Lower leg skin (tissue), 4 donors: ENCODE measurements around the gene KCTD15. TPM values are rescaled to one million over a fixed set of nuclear protein-coding genes. Genes with fewer than 3 reads are reported as not detected.

ENCODE experiments used
- DNase-seq, 2 donors: peaks; one replicate each; pipeline ENCODE4 v3.0.0-alpha.2; 2019; ENCODE audit warnings: low spot score in 2 of 2
- H3K4me3 ChIP-seq: fragments of 200-600 bp; sonication (generic); 2 replicates; pipeline ENCODE4 v1.5.1; 2017; ENCODE audit warnings: mild to moderate bottlenecking, low read depth; ENCODE audit not compliant: poor library complexity, severe bottlenecking
- POLR2A ChIP-seq, 2 donors: fragments of 450-650 bp; IDR thresholded peaks; one replicate each; pipeline ENCODE4 v1.6.1; 2016 to 2017; ENCODE audit warnings: antibody characterized with exemption in 2 of 2, mild to moderate bottlenecking in 1 of 2, moderate library complexity in 1 of 2
- WGBS, 2 donors: methylation state at CpG; one replicate each; pipeline ENCODE4 v1.1.5; 2018; 5-methylcytosine and 5-hydroxymethylcytosine counted together
- intact Hi-C: fragments of 100-400 bp; cut with DNase I; formaldehyde crosslinking; loops from one replicate; pipeline ENCODE4 v1.15.0; 2023; ENCODE audit warnings: low total_unique reads
- total RNA-seq, 4 donors: library from RNA; depleted of rRNA; stranded (reverse); fragments of >200 nt; gene quantifications; one replicate each; pipeline ENCODE4 v1.1.0, GENCODE V29; 2016
- TF ChIP-seq, protein P1 (sequence below), 3 donors: fragments of 450-650 bp; IDR thresholded peaks; one replicate each; pipeline ENCODE4 v1.5.1; 2016; ENCODE audit warnings: antibody characterized with exemption in 3 of 3, mild to moderate bottlenecking in 3 of 3, moderate library complexity in 2 of 3

KCTD15 gene
- total RNA-seq, 4 donors from 2014 or later, result 140 to 190 (median 164) TPM

DNA sequence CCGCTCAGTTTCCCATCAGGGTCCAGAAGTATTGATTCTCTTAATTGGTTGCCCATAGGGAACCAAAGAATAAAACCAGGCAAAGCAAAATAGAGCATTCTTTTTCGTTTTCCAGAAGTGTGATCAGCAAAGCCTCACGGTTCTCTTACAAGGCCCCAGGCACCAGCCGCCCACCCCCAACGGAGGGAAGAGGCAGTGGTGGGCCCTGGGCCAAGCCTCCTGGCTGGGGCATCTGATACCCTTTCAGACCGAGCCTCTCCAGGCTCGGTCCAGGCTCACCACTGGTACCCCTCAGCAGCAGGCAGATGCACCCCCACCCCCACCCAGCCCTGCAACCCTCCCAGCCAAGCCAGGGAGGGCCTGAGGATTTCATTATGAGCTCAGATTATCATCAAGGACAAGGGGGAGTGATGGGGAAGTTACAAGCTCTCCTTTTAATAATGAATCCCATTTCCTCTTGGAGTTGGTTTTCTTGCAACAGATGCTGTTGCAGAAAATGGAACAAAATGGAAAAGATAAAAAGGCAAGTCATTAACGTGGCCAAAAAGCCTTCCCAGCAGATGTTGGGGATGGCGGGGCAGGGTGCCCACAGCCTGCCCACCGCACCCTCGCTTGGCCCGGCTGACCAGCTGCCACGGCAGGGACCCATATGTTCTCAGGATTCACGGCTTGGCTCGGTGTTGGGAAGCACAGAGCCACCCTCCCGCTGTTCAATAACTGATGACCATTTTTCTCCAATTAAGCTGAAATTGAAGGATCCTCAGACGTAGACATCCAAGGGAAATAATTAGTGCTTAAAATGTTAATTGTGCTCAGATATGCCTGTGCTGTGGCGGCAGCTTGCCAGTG, 45.9 kb upstream of the KCTD15 start:
- TF ChIP-seq, protein P1, sequence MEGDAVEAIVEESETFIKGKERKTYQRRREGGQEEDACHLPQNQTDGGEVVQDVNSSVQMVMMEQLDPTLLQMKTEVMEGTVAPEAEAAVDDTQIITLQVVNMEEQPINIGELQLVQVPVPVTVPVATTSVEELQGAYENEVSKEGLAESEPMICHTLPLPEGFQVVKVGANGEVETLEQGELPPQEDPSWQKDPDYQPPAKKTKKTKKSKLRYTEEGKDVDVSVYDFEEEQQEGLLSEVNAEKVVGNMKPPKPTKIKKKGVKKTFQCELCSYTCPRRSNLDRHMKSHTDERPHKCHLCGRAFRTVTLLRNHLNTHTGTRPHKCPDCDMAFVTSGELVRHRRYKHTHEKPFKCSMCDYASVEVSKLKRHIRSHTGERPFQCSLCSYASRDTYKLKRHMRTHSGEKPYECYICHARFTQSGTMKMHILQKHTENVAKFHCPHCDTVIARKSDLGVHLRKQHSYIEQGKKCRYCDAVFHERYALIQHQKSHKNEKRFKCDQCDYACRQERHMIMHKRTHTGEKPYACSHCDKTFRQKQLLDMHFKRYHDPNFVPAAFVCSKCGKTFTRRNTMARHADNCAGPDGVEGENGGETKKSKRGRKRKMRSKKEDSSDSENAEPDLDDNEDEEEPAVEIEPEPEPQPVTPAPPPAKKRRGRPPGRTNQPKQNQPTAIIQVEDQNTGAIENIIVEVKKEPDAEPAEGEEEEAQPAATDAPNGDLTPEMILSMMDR (IDR thresholded peaks at IDR 0.05), result no peak
- TF ChIP-seq POLR2A (IDR thresholded peaks at IDR 0.05), result no peak
- H3K4me3 ChIP-seq, result no peak overlapping the region
- intact Hi-C loops, result loop anchor here (10.0 kb wide), 1 partner anchor 546 kb away; no protein-coding TSS in a partner anchor
- 64% methylated on average over 18 of the region's 18 CpGs for WGBS, 2 donors
- no peak for DNase-seq

DNA sequence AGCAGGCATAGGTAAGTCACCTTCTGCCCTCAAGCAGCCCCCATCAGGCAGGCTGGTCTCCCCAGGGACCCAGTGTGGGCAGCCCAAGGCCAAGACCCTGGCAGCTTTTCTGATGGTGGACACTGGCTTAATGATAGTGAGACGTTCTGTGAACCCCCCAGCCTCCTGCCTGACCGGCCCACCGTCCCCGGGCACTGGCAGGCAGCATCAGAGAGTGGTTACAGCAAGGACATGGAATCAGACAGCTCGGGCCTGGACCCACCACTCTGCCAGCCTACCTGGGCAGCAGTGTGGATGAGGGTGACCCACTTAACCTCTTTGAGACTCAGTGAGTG, 45.3 kb upstream of the KCTD15 start:
- H3K4me3 ChIP-seq, result no peak overlapping the region
- TF ChIP-seq, protein P1 (IDR thresholded peaks at IDR 0.05), result no peak
- no peak for TF ChIP-seq POLR2A (IDR thresholded peaks at IDR 0.05)
- DNase-seq, result no peak
- 72 to 86% methylated on average over 5 of the region's 5 CpGs for WGBS, 2 donors
- intact Hi-C loops, result loop anchor here (10.0 kb wide), 1 partner anchor 547 kb away; no protein-coding TSS in a partner anchor

DNA sequence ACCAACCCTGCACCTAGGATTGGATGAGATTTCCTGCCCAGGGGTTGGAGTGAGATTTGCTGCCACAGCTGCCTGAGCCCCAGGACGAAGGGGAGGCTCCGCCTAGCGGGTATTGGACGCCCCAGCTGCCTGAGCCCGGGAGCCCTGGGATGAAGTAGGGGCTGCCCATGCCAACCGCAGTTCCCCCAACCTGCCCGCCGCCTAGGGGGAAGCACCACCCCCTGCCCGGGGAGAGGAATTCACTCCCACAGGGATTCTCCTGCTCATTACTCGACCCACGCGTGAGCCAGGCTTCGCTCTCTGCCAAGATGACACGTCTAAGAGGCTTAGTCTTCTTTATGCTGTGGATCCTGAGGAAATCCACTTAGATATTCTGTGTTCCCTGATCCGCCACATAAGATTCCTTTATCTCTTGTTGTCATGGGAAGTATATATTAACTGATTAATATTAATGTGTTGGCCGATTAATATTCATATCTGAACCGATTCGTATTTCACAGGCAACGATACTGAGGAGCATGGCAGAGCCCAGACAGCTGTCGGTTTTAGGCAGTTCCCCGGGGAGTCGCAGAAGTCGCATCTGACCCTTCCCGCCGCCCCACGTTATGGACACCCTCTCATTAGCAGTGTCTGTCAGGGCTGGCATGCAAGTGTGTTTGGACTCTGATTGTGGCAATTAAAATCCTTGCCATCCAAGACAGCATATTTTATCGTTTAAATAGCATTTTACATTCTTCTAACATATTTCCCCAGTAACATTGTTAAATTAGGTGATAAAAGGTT, 44.5 kb upstream of the KCTD15 start:
- no peak for DNase-seq
- no peak overlapping the region for H3K4me3 ChIP-seq
- WGBS, 2 donors, result 50 to 65% methylated on average over 22 to 24 of the region's 27 CpGs
- TF ChIP-seq, protein P1 (IDR thresholded peaks at IDR 0.05), result no peak
- no peak for TF ChIP-seq POLR2A (IDR thresholded peaks at IDR 0.05)
- intact Hi-C loops, result loop anchor here (10.0 kb wide), 1 partner anchor 547 kb away; no protein-coding TSS in a partner anchor

DNA sequence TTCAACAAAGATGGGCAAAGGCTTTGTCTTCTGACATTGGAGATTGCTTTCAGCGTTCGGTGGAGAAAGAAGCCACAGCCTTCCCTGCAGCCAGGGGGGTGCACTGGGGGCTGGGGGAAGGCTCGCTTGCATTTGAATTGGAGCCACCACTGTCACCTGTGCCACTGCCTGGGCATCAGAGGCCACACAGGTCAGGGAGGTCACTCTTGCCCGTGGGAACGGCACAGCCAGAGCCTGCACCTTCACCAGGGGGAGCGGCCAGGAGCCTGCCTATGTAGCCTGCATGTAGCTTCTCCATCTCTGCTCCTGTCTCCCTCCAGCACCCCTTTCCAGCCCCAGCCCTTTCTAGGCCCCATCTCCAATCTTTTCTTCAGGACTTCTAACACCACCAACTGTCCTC, 43.7 kb upstream of the KCTD15 start:
- no peak for DNase-seq
- intact Hi-C loops, result loop anchor here (10.0 kb wide), 1 partner anchor 548 kb away; no protein-coding TSS in a partner anchor
- no peak overlapping the region for H3K4me3 ChIP-seq
- 78 to 83% methylated on average over 6 of the region's 6 CpGs for WGBS, 2 donors
- no peak for TF ChIP-seq POLR2A (IDR thresholded peaks at IDR 0.05)
- TF ChIP-seq, protein P1 (IDR thresholded peaks at IDR 0.05), result no peak

DNA sequence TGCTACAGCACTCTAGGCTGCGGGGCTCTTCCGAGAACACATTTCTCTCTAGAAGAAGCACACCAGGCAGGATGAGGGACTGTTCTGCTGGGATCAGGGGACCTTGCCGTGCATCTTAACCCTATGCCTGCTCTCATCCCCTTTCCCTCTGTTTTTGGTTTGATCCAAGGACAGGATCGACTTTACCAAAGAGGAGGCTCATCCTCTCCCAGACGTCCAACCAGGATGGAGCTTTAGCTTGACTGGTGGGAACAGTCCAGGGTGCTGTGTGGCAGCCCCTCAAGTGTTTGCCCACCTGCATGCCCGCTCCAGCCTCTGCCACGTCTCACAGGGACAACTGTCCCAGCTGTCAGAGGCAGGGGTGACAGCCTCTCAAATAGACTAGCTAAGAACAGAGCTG, 42.3 kb upstream of the KCTD15 start:
- intact Hi-C loops, result loop anchor here (10.0 kb wide), 1 partner anchor 550 kb away; no protein-coding TSS in a partner anchor
- H3K4me3 ChIP-seq, result no peak overlapping the region
- no peak for TF ChIP-seq POLR2A (IDR thresholded peaks at IDR 0.05)
- TF ChIP-seq, protein P1 (IDR thresholded peaks at IDR 0.05), result no peak
- WGBS, 2 donors, result 67 to 68% methylated on average over 7 of the region's 7 CpGs
- DNase-seq, result no peak
